Tibial nerve (tissue), 4 donors: ENCODE measurements around the gene RGS6. TPM values are rescaled to one million over a fixed set of nuclear protein-coding genes. Genes with fewer than 3 reads are reported as not detected.

Source experiments
- DNase-seq, 2 donors: peaks; one replicate each; pipeline ENCODE4 v3.0.0-alpha.2; 2019; ENCODE audit warnings: low spot score in 2 of 2
- H3K27ac ChIP-seq, 4 donors: fragments of 200-600 bp; sonication (generic) in 3 of 4; one replicate each; pipeline ENCODE4 v1.5.1; 2017 to 2019; ENCODE audit warnings: mild to moderate bottlenecking in 1 of 4
- H3K27me3 ChIP-seq, 2 donors: fragments of 200-600 bp; sonication (generic) in 1 of 2; one replicate each; pipeline versions ENCODE4 v1.5.1 to v1.6.0; 2017 to 2019
- H3K36me3 ChIP-seq, 3 donors: fragments of 200-600 bp; sonication (generic); one replicate each; pipeline ENCODE4 v1.5.1; 2018 to 2019
- H3K4me1 ChIP-seq, 4 donors: fragments of 200-600 bp; sonication (generic) in 3 of 4; one replicate each; pipeline ENCODE4 v1.5.1; 2017 to 2019
- H3K4me3 ChIP-seq, 4 donors: fragments of 200-600 bp; sonication (generic) in 3 of 4; one replicate each; pipeline ENCODE4 v1.5.1; 2017 to 2019; ENCODE audit warnings: mild to moderate bottlenecking in 1 of 4, moderate library complexity in 1 of 4
- H3K9me3 ChIP-seq, 4 donors: fragments of 200-600 bp; sonication (generic) in 3 of 4; one replicate each; pipeline ENCODE4 v1.5.1; 2017 to 2019
- EP300 ChIP-seq, 2 donors: sonication (generic); formaldehyde crosslinking; IDR thresholded peaks; one replicate each; pipeline ENCODE4 v1.6.1; 2017; ENCODE audit warnings: antibody characterized with exemption in 2 of 2, mild to moderate bottlenecking in 1 of 2
- POLR2A ChIP-seq, 2 donors: fragments of 450-650 bp; IDR thresholded peaks; one replicate each; pipeline ENCODE4 v1.6.1; 2017; ENCODE audit warnings: antibody characterized with exemption in 2 of 2, mild to moderate bottlenecking in 2 of 2, moderate library complexity in 2 of 2
- WGBS, 2 donors: methylation state at CpG; one replicate each; pipeline ENCODE4 v1.1.5; 2018; 5-methylcytosine and 5-hydroxymethylcytosine counted together
- total RNA-seq, 4 donors: library from RNA; depleted of rRNA; stranded (reverse); fragments of >200 nt; gene quantifications; one replicate each; pipeline ENCODE4 v1.1.0, GENCODE V29; 2016
- TF ChIP-seq, protein P1 (sequence below), 5 experiments: fragments of 200-600 bp in 3 of 5; fragments of 450-650 bp in 2 of 5; sonication (generic) in 3 of 5; IDR thresholded peaks; one replicate each; pipeline ENCODE4 v1.5.1; 2016 to 2019; ENCODE audit warnings: antibody characterized with exemption in 5 of 5, mild to moderate bottlenecking in 3 of 5, moderate library complexity in 2 of 5

Gene RGS6
- total RNA-seq, 4 donors from 2014 or later = 43.5 to 67.2 (median 54.7) TPM

DNA sequence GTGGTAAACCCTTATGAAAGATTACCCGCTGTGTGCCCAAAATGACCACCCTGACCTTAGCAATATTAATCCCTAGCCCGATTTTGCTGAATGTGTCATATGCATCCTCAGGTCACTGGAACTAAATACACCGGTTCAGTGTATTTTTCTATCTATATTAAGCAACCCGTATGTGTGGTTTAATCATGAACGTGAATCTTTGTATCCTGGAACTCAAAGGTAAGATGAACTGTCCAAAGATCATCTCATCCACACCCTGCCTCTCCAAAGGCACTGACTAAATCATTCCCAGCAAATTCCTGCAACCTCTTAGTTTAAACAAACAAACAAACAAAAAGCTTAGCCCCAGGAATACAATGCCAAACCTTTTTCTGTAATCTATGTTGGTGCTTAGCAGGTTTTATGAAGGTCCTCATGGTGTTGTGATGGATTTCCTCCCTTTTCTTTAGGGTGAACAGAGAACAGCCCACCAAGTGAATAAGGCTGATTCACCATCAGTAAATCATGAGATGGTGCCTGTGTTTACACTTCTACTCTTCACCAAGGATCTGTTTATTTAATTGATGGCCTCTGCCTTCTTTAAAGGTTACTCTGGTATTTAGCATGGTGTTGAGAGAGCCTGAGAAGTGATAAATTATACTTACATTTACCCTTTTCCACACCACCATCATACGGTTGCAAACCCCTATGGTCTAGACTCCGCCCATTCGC is 663.1 kb downstream of the RGS6 start:
- no peak for DNase-seq
- no peaks in the 10 kb centered on the region for H3K36me3 ChIP-seq
- H3K4me3 ChIP-seq = no peak overlapping the region
- H3K4me1 ChIP-seq = no peaks in the 10 kb centered on the region
- H3K27me3 ChIP-seq = no peaks in the 10 kb centered on the region
- H3K9me3 ChIP-seq = no peaks in the 10 kb centered on the region
- no peak for TF ChIP-seq POLR2A (IDR thresholded peaks at IDR 0.05)
- TF ChIP-seq EP300 (IDR thresholded peaks at IDR 0.05) = no peak
- TF ChIP-seq, protein P1, sequence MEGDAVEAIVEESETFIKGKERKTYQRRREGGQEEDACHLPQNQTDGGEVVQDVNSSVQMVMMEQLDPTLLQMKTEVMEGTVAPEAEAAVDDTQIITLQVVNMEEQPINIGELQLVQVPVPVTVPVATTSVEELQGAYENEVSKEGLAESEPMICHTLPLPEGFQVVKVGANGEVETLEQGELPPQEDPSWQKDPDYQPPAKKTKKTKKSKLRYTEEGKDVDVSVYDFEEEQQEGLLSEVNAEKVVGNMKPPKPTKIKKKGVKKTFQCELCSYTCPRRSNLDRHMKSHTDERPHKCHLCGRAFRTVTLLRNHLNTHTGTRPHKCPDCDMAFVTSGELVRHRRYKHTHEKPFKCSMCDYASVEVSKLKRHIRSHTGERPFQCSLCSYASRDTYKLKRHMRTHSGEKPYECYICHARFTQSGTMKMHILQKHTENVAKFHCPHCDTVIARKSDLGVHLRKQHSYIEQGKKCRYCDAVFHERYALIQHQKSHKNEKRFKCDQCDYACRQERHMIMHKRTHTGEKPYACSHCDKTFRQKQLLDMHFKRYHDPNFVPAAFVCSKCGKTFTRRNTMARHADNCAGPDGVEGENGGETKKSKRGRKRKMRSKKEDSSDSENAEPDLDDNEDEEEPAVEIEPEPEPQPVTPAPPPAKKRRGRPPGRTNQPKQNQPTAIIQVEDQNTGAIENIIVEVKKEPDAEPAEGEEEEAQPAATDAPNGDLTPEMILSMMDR (IDR thresholded peaks at IDR 0.05) = no peak
- 90 to 91% methylated on average over 8 of the region's 8 CpGs for WGBS, 2 donors
- no peak overlapping the region for H3K27ac ChIP-seq

DNA sequence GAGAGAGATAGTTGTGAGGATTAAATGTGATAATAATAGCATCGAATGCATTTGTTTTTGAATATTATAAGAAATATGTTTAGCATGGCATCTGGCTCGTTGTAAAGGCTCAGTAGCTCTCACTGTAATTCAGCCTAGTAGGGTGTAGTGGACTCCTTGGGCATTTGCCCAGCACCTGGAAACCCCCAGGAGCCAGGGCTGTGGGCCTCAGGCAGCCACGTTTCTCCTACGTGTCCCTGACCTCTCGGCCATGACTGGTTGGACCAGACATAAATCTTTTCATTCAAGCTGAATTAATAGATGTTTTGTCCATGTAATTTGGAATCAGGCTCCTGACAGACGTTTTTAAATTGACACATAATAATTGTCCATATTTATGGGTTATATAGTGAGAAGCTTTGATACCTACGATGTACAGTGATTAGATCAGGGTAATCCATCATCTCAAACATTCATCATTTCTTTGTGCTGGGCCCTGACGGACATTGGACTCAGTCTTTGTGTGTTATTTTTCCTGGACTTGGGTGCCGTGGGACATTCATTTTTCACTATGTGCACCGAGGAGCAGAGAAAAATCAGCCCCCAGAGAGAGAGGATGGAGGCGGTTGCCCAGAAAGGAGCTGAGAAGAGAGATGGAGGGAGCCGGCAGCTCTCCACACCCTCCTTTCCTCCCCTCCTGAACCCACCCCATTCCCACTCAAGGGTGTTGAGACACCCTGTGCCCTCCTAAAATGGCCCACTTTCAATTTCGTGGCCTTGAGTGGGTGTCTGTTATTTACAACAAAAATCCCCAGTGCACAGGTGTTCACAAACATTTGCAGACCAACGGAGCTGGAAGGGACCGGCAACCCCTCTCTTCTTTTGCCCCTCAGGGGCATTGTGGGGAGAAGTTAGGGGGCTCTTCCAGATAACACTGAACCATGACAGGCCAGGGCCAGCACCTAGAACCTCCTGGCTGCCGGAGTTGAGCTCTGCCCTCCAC is 665.3 kb downstream of the RGS6 start:
- H3K27me3 ChIP-seq = no peaks in the 10 kb centered on the region
- TF ChIP-seq, protein P1 (IDR thresholded peaks at IDR 0.05) = no peak
- no peak for TF ChIP-seq EP300 (IDR thresholded peaks at IDR 0.05)
- TF ChIP-seq POLR2A (IDR thresholded peaks at IDR 0.05) = no peak
- no peaks in the 10 kb centered on the region for H3K4me1 ChIP-seq
- H3K27ac ChIP-seq = no peak overlapping the region
- WGBS, 2 donors = 60% methylated on average over 16 of the region's 16 CpGs
- DNase-seq = no peak
- no peak overlapping the region for H3K4me3 ChIP-seq
- no peaks in the 10 kb centered on the region for H3K36me3 ChIP-seq
- no peaks in the 10 kb centered on the region for H3K9me3 ChIP-seq

DNA sequence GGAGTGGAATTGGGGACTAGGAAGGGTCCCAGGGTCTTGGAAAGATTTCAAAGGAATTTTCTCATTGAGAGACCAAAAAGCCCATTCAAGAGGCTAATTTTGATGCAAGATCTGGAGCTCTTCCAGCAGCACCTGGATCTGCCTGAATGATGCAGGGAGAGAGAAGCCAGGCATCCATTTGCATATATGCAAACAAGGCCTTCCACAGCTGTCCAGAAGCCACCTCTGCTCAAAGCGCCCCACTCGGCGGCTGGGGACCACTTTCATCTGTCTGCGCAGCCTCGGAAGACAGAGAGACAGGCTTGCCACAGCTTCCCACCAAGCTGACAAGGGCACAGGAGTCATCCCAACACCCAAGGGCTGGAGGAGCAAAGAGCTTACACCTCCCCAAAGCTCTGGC is 666.1 kb downstream of the RGS6 start:
- Histone ChIP-seq H3K27me3 (no peaks in the 10 kb centered on the region), H3K9me3 (no peaks in the 10 kb centered on the region), H3K27ac (no peak overlapping the region), H3K4me1 (no peaks in the 10 kb centered on the region), H3K4me3 (no peak overlapping the region), H3K36me3 (no peaks in the 10 kb centered on the region)
- TF ChIP-seq, protein P1 (IDR thresholded peaks at IDR 0.05) = no peak
- TF ChIP-seq POLR2A (IDR thresholded peaks at IDR 0.05) = no peak
- TF ChIP-seq EP300 (IDR thresholded peaks at IDR 0.05) = no peak
- 80 to 96% methylated on average over 5 of the region's 5 CpGs for WGBS, 2 donors
- no peak for DNase-seq

DNA sequence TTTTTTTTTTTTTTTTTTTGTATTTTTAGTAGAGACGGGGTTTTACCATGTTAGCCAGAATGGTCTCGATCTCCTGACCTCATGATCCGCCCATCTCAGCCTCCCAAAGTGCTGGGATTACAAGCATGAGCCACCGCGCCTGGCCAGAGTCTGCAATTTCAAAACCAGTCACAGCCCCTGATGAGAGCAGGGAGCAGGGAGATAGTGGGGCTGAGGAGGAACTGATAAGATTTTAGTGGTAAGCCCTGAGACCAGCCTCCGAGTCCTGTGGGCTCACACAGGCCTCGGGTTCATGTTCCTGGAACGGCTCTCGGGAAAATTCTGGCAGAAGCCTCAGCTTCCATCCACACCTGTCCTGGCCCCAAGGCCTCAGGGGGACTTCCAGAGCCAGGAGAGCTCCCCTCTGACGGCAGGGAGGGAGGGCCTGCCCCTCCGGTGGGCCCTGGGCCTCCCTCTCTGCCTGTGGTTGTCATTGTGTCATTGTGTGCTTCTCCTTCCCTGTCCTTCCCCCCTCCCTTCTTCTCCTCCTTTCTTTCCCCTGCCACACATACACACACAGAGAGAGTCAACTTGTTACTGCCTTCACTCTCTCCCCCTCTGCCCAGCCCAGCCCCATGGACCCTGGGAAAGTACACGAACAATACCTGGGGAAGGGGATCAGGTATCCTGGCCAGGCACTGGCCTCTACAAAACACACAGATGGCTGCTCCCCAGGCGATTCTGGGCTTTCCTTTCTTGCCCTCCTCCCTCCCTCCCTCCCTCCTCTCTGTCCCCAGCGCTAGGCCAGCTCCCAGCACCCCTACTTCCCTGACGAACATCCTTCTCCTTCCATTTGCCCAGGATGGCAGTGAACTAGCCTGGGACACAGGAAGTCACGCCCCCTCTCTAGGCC is 667.6 kb downstream of the RGS6 start:
- H3K27me3 ChIP-seq = no peaks in the 10 kb centered on the region
- H3K27ac ChIP-seq = no peak overlapping the region
- H3K4me1 ChIP-seq = no peaks in the 10 kb centered on the region
- 61 to 70% methylated on average over 16 of the region's 16 CpGs for WGBS, 2 donors
- no peak for TF ChIP-seq POLR2A (IDR thresholded peaks at IDR 0.05)
- TF ChIP-seq, protein P1 (IDR thresholded peaks at IDR 0.05) = no peak
- no peak for TF ChIP-seq EP300 (IDR thresholded peaks at IDR 0.05)
- H3K9me3 ChIP-seq = no peaks in the 10 kb centered on the region
- no peak for DNase-seq
- H3K4me3 ChIP-seq = no peak overlapping the region
- H3K36me3 ChIP-seq = no peaks in the 10 kb centered on the region
